A673 (cell line): ENCODE measurements around the gene TRIM14.

Source experiments
- CTCF ChIP-seq: fragments of 300-800, 200-600 bp; sonication (generic); conservative IDR thresholded peaks from 2 replicates; pipeline ENCODE4 v1.5.1; 2017; ENCODE audit warnings: low read depth, mild to moderate bottlenecking, antibody characterized with exemption, low read length, moderate library complexity, mixed read lengths
- EZH2 ChIP-seq: fragments of 200-600 bp; sonication (generic); IDR thresholded peaks from 2 replicates; pipeline ENCODE4 v1.6.1; 2017; ENCODE audit warnings: borderline replicate concordance, low read depth, mild to moderate bottlenecking, mixed read lengths, antibody characterized with exemption, low read length; ENCODE audit not compliant: poor library complexity, severe bottlenecking

- TF ChIP-seq CTCF, result no peak
- TF ChIP-seq EZH2, result no peak
These were observed 38.4 kb upstream of the TRIM14 start for GRCh38 chr9:98157372-98157771.
